Dendritic cell treated with granulocyte-macrophage colony-stimulating factor and Interleukin-4, amounts not matched to agents 40 ng/mL and 50 ng/mL, for 4 days (primary cell): ENCODE data around the gene RSKR.
A peak's percentile ranks its signal among the peaks of the same experiment; 100 is the strongest.

Experiments used
- H3K27ac Mint-ChIP-seq: one replicate; pipeline ENCODE4 v1.8.0; 2022; ENCODE audit warnings: mild to moderate bottlenecking, mixed read lengths
- H3K27me3 Mint-ChIP-seq: one replicate; pipeline ENCODE4 v1.8.0; 2022; ENCODE audit warnings: mild to moderate bottlenecking, mixed read lengths
- H3K36me3 Mint-ChIP-seq: one replicate; pipeline ENCODE4 v1.8.0; 2022; ENCODE audit warnings: low read depth, mixed read lengths
- H3K4me1 Mint-ChIP-seq: one replicate; pipeline ENCODE4 v1.8.0; 2022; ENCODE audit warnings: low read depth, mixed read lengths
- H3K4me3 Mint-ChIP-seq: one replicate; pipeline ENCODE4 v1.8.0; 2022; ENCODE audit warnings: mild to moderate bottlenecking, moderate library complexity, mixed read lengths
- H3K9me3 Mint-ChIP-seq: one replicate; pipeline ENCODE4 v1.8.0; 2022; ENCODE audit warnings: mixed read lengths
- intact Hi-C: fragments of 100-400 bp; cut with micrococcal nuclease; formaldehyde crosslinking; loops from one replicate; pipeline ENCODE4 v1.15.0; 2022

The RSKR gene

DNA sequence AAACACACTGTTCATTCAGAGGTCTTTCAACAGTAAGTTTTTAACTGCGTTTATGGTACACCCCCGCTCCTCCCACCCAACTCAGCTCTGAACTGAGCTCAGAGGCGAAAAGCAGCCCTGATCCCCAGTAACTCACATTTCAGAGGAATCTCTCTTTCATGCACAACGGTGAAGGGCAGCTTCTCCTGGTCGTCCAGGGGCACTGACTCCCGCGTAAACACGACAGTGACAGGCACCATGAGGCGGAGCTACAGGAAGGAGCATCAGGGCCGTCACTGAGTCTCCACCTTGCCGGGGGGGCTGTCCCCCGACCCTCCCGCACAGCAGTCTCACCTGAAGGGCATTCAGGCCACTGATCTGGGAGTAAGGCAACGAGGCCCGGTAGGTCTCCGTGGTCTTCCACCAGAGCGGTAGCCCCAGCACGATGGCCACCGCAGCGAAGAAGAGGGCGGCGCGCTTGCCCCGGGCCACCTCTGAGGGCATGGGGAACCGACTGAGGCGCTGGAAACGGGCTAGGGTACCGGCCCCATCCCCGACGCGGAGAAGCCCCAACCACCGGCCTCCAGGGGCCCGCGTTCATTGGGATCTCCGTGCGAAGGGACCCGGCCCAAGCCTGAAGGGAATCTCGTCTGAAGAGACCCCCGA, 43.1 kb downstream of the RSKR start:
- Mint-ChIP-seq H3K36me3 (peaks cover 47% of the 10 kb centered on the region), H3K9me3 (no peaks in the 10 kb centered on the region), H3K27me3 (peaks cover 10% of the 10 kb centered on the region), H3K27ac (peak overlapping the region; percentile 93), H3K4me1 (peaks cover 36% of the 10 kb centered on the region), H3K4me3 (peak overlapping the region; percentile 97)
- intact Hi-C loops, result no loop called here

DNA sequence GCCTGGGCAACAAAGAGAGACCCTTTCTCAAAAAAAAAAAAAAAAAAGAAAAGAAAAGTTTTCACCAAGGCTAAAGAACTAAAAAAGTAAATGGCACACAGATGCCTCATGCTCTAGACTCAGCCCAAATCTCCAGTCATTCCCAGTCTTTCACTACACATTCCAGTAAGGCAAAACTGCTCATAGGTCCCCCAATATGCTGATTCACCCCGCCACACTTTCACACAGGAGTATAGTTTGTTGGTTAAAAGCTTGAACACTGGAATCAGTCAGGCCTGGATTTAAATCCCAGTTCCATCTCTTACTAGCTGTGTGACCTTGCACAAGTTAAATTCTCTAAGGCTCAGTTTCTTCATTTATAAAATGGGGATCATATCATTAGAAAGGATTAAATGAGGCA, 44.5 kb downstream of the RSKR start:
- Mint-ChIP-seq H3K4me1 (peaks cover 35% of the 10 kb centered on the region), H3K36me3 (peaks cover 47% of the 10 kb centered on the region), H3K27me3 (peaks cover 6% of the 10 kb centered on the region), H3K4me3 (no peak overlapping the region), H3K9me3 (no peaks in the 10 kb centered on the region), H3K27ac (no peak overlapping the region)
- intact Hi-C loops, result no loop called here

DNA sequence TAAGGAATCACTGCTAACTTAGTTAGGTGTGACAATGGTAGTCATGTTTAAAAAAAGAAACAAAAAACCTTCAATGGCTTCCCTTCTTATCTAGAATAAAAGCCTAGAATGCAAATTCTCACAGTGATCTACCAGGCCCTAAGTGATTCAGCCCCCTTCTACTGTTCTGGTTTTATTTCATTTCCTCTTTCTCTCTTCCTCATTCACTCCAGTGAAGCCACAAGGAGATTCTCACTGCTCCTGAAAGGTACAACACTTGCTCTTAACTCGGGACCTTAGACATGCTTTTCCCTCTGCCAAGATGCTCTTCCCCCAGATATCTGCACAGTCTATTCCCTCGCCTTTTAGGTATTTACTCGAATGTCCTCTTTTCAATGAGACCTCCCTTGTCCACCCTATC, 46.4 kb downstream of the RSKR start:
- Mint-ChIP-seq H3K9me3 (no peaks in the 10 kb centered on the region), H3K4me3 (peak overlapping the region; percentile 24), H3K27me3 (peaks cover under 1% of the 10 kb centered on the region), H3K27ac (peak overlapping the region; percentile 22), H3K4me1 (peaks cover 31% of the 10 kb centered on the region), H3K36me3 (peaks cover 47% of the 10 kb centered on the region)
- intact Hi-C loops, result no loop called here

DNA sequence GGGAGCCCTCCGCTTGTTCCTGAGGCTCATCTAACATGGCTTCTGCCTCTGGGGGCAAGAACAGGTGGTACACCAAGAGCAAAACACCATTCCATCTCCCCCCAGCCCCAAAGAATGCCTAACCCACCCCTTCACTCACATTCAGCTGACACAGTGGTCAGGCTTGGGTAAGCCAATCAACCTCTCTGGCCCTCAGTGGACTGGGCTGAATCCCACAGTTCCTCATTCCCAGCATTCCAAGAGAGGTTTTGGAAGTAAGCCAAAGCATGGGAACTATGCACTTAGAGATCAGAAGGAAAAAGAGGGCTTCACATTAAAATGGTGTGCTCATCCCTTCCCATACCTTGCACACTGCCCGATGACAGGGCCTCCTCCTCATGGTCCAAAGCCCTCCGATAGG, 50.5 kb downstream of the RSKR start:
- H3K36me3 Mint-ChIP-seq, result peaks cover 66% of the 10 kb centered on the region
- H3K27ac Mint-ChIP-seq, result no peak overlapping the region

More for the DNA sequence above, 50.5 kb downstream of the RSKR start:
- no peaks in the 10 kb centered on the region for H3K9me3 Mint-ChIP-seq
- peaks cover 14% of the 10 kb centered on the region for H3K4me1 Mint-ChIP-seq
- H3K27me3 Mint-ChIP-seq, result no peaks in the 10 kb centered on the region
- intact Hi-C loops, result no loop called here
- H3K4me3 Mint-ChIP-seq, result no peak overlapping the region
